Stimulated activated naive CD8-positive, alpha-beta T cell treated with anti-CD3 and anti-CD28 coated beads, Interleukin-15, Interleukin-2, amounts not matched to agents 100 U/mL and 50 U/mL, for 24 hours (primary cell): Measurements from ENCODE around the gene CTBP1.
A peak's percentile ranks its signal among the peaks of the same experiment; 100 is the strongest.

Experiments used
- ATAC-seq: fragments of 150-1000 bp; cut with Tn5 transposase; one replicate; pipeline ENCODE4 v1.10.0; 2021
- DNase-seq: peaks from one replicate; pipeline ENCODE4 v3.0.0; 2021

The CTBP1 gene

DNA sequence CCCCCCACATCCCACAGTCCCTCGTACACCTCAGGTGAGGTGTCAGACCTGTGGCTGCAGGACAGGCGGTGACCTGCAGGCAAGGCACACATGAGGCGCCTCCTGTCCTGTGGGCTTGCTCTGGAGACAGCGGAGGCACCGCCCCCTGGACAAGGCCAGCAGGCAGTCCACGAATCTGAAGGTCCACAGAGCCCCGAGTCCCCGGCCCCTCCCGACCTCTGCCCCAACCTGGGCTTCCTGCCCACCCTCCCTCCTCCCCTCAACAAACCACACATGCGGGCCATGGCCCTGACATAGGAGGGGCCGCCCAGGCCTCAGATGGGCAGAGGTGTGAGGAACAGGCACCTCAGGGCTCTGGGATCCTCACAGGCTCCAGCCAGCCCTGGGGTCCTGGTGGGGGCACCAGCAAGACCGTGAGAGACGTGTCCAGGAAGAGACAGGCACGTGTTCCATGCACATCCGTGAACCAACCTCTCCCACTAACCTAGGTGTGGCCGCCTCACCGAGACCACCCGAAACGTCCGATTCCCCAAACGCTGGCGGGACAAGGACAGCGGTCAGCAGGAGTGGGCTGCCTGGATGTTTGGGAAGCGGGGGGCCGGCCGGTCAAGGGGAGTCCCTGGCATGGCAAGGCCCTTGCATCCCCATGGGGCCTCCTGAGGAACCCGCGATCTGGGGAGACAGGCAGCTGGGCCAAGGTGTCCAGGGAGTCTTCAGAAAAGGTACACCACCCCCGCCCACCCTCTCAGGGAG is 25.8 kb downstream of the CTBP1 start:
- ATAC-seq (no peak), DNase-seq (no peak)

DNA sequence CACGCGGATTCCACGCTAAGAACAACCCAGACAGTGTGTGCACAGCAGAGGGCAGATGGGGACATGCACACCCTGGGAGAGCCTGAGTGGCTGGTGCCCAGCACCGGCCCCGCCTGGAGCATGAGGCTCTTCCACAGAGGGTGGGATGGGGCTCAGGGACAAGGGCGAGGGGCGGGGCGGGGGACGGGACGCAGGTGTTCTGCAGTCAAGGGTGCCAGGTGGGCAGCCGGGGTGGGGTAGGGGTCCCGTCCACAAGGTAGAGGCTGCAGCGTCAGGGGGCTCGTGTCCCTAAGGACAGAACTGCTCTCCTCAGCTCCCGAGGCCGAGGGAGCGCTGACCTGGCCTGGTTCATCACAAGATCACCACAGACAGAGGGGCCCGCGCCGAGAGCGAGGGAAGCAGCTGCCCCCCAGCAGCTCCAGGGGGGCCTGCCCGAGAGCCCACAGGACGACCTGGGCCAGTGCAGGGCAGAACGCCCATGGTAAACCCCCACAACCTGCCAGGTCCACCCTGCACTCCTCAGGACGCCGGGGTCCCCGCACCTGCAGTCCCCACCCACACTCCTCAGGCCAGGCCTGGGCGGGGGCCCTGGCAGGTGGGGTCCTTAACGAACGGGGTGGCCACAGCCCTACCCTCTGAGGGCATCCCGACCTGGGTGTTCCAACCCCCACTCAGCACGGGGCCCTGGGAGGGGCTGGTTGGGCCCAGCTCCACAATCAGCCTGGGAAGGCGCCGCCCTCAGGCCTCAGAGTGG is 26.7 kb downstream of the CTBP1 start:
- ATAC-seq = no peak
- no peak for DNase-seq

DNA sequence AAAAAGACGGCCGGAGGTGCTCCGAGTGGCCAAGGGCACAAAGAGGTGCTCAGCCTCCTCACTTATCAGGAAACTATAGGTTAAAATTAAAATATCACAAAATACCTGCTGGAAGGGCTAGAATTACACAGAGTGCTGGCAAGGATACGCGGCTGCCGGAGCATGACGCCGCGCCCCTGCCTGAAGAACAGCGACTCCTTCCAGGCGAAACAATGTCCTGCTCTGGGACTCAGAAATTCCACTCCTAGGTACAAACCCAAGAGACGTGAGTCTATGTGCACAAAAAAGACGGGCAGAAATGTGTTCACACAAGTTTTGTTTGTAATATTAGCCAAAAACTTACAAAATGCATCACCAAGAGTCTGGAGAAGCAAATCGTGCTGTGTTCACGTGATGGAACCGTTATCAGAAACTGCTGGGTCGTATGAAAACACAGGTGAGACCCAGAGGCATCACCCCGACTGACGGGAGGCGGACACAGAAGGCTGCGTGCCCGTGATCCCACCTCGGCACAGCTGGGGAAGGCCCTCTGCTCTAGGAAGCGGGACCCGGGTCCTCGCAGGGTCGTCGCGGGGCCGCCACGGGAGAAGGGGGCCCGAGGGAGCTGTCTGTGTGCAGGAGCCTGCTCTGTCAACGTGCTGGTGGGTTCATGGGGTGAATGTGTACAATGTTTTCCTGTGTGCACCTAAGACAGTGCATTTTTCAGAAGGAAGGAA is 27.6 kb downstream of the CTBP1 start:
- DNase-seq = no peak
- ATAC-seq = no peak

DNA sequence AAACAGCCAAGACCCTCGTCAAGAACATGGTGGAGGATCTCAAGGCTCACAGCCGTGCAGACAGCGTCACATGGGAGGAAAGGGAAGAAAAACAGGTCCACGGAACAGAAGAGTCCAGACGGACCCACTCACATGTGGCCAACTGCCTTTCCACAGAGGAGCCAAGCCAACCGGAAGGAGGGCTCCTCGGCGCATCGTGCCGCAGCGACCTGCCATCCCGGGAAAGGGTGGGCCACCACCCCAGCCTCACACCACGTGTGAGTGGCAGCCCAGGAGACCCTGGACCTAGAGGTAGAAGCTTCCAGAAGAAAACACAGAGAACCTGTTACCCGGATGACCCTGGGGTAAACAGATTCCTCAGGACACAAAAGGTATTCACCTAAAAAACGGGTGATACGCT is 28.4 kb downstream of the CTBP1 start:
- ATAC-seq (no peak), DNase-seq (no peak)

DNA sequence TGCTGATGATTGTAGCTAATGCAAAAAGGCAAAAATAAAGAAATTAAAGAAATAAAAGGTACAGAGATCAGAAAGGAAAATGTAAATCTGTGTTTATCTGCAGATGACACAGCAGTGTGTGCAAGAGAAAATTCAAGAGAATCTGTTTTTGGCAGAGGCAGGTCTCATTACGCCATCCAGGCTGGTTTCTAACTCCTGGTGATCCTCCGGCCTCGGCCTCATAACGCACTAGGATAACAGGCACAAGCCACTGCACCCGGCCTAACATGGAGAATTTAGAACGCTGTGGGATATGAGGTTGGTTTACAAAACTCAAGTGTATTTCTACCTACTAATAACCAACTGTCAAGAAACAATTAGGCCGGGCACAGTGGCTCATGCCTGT is 29.4 kb downstream of the CTBP1 start:
- ATAC-seq (no peak), DNase-seq (no peak)

DNA sequence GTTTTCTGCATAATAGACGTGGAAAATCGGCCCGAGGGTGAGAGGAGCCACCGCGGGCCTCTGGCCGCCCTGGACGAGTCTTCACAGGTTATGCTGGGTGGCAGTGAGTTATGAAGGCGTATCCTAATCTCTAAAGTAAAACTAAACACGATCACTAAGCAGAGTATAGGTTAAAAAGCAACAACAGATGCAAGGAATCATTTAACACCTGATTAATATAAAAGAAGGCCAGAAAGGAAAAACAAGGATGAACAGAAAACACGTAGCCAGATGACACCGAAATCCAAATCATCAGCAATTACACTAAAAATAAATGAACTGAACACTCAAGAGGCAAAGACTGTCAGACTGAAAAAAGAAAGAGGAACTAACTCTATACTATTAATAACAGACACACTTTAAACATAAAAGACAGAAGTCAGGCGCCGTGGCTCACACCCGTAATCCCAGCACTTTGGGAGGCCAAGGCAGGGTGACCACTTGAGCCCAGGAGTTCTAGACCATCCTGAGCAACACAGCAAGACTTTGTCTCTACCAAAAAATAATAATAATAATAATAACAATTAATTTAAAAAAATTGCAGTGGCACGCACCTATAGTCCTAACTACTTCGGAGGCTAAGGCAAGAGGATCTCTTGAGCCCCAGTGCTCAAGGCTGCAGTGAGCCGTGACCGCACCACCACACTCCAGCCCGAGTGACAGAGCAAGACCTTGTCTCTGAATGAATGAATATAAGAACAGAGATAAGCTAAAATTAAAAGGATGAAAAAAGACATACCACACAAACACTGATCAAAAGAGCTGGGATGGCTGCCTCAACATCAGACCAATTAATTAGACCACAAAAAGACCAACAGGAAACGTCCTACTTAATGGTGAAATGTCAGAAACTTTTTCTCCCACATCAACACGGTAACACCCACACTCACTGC is 30.0 kb downstream of the CTBP1 start:
- DNase-seq = no peak
- no peak for ATAC-seq

DNA sequence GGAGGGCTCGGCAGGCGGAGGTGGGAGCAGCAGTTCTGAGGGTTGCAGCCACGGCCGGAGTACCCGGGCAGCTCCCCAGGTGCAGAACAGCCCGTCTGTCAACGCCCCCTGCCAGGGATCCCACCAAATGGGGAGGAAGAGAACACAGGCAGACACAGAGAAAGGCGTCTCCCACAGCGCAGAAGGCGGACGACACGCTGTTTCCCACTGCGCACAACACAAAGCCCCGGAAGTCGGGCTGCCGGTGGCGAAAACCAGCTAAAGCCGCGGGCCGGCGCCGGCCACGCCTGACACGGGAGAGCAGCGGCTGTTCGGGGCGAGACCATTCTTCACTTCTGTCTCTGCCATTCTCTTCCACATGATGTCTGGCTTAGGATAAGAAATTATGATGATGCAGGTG is 31.6 kb downstream of the CTBP1 start:
- DNase-seq (no peak), ATAC-seq (no peak)

DNA sequence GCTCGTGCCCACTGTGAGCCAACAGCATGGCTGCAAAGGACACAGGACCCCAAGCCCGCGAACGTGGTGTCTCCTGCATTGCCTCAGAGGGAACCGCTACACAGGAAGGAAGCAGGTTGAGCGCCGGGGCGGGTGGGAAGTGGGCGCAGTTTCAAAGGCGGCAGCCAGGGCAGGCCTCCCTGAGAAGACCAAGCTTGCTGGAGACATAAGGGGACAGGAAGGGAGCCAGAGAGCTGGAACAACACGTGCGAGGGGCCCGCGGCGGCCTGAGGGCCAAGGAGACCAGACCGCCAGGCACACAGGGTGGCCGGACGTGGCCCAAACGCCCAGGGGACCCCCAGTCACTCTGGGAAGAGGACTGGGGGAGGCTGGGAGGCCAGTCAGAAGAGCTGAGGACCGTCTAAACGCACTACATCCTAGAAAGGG is 32.0 kb downstream of the CTBP1 start:
- ATAC-seq (peak; percentile 80), DNase-seq (peak; percentile 71)

DNA sequence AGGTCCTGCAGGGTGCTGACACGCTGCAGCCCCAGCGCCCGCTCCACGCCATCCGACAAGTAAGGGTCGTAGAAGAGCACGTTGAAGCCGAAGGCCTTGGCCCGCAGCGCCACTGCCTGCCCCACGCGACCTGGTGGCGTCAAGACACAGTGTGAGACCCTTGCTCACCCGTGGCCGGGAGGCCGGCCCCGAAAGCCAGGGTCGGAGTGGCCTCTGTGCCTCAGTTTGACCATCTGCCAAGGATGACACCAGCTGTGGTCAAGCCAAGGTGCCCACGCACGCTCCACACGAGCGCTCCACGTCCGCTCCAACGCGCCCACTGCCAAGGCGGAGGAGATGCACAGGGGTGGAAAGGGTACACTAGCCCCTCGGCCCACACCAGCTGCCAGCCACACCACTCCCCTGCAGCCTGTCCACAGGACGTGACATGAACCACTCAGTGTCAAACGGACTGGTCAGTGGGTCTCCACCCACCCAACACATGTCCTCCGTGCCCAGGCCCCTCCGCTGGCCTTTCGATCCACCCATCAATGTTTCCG is 32.8 kb downstream of the CTBP1 start:
- ATAC-seq (no peak), DNase-seq (no peak)

DNA sequence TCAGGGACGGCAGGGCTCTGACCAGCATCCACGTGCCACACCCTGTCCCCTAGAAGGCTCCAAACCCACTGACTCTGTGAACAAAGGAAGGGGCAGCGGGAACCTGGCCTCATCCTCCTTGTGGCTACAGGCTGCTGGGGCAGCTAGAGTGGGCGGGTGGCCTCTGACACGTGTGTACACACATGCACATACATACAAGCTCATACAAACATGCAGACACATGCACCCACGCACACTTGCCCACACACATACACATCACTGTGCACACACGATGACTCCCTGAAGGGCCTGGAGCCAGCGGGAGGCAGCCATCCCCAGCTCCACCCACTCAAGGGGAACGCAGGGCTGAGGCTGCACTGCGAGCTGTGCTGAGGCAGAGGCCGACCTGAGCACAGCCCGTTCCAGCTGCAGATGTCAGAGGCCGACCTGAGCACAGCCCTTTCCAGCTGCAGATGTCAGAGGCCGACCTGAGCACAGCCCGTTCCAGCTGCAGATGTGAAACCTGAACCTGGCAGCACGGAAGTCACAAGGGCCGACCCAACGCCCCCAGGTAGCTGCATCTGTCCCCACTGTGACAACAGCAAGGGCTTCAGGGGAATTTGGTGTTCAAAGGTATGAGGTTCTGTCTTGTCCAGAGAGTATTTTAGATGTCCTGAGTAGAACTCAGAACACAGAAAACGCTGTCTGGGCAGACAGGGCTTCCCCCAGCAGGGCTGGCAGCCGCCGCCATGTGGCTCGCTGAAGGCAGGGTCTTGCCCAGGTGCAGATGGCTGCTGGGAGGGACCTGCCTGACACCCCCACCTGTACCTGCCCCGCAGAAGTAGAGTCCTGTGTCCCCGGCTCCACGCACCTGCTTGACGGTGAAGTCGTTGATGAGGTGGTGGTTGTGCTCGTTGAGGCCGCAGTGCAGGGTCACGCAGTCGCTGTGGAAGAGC is 33.5 kb downstream of the CTBP1 start:
- no peak for DNase-seq
- ATAC-seq = no peak

DNA sequence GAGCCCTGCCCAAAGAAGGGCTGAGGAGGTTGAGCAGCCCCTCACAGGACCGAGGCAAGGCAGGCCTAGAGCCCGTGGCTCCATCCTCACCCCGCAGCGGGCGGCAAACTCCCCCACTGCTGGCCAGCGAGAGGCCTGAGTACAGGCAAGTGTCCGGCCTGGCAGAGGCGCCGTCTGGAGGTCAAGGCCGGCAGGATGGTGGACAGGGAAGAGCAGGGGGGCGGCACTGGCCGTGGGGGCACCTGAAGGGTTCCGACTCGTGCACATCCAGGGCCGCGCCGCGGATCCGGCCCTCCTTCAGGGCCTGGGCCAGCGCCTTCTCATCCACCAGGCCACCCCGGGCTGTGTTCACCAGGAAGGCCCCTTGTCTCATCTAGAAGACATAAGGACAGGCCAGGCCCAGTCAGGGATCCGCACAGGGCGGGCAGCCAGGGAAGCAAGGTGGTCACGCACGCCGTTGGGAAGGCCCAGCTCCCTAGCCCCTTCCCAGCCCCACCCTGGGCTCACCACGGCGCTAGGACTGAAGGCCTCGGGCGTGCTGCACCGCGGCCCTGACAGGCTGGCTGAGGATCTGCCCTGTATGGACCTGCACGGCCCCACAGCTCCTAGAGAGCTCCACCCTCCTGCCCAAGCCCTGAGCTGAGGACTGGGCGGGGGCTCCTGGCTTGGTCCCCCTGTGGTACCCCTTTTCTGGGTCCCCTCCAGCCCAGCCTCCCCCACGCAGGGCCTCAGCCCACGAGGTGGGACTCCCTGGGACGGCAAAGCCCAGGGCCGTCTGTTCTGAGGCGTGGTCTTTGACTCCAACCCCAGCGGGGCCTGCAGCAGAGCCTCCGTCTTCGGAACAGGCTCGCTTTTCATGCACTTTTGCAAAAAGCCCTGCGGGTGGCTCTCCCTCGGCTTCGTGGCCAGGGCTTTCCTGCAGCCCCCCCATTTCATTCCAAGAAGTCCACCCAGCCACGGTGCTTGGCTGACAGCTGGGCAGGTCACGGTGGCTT is 34.5 kb downstream of the CTBP1 start:
- DNase-seq (no peak), ATAC-seq (no peak)

DNA sequence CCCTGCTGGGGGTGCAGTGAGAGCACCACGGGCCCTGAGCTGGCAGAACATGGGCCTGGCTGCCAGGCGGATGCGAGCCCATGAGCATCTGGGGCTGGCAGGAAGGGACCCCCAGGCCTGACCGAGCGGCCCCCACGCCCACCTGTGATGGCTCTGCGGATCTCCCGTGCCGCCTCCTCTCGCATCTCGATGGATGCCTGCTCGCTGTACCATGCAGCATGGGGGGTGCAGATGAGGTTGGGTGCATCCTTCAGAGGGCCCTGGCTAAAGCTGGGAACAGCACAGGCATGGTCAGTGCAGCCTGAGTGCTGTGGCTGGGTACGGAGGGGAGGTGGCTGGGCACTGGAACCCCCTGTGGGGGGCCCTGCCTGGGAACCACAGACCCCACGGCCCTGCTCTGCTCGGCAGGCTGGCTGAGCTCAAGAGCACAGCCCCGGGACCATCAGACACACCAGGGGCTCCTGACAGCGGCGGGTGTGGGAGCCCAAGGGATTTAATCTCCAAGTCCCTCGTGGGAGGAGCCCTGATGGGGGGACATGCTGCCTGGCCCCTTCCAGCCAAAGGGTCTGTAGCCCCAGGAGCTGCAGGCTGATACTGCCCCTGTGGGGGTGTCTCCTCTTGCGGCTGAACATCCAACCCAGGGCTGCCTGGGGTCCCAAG is 35.5 kb downstream of the CTBP1 start:
- ATAC-seq (no peak), DNase-seq (no peak)

DNA sequence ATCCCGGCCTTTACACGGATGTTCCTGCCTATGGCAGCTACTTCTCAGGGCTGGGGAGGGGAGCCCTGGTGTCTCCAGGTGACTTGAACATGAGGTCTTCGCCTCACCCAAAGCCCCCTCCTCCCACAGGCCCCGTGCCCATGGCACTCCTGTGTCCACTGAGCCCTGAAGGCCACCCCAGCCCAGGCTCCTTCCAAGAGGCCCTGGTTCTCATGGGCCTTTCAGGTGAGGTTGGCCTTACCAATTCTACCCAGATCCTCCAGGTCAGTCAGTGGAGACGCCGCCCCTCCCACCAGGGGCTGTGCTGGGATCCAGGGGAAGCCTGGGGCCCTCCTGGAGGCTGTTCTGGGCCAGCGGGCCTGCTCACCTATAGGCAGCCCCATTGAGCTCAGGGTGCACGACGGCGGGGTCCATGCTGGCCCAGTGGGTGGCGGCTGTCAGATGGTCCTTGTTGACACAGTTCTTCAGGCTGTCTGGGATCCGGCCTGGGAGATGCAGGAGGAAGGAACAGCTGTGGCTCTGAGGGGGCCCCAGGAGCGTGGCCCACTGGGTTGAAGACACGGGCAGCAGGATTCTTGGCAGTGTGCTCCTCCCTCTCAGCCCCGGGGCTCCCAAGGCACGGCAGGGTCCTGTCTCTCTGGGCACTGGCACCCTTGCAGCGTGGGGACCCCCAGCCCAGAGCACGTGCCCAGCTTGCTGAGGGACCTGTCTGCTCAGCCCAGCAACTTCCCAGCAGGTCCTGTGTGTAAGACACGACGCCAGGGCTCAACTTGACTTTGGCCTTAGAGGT is 36.2 kb downstream of the CTBP1 start:
- ATAC-seq (no peak), DNase-seq (no peak)

DNA sequence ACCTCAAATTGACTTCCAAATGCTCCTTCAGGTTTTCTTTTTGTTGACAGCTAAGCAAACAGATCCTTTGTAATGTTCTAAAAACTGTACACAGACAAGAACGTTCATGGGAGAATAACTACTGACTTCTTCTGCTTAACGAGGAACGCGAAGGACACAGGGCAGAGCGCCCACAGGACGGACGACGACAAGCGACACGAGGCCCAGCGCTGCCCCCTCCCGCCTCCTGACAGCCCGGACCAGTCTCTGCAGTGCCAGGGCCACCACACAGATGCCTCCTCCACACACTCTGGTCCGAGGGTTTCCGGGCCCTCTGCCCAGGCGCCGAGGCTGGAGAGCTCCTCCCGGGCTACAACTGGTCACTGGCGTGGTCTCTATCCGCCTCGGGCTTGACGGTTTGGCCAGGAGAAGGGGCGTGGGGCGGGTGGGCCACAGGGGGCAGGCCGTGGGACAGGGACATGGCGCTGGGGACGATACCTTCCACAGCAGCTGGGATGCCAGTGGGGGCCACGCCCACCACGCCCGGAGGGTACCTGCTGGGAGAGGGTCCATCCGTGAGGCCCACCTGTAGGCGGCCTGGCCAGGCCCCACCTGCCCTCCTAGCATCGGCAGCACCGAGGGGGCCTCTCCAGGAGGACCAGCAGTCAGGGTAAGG is 36.9 kb downstream of the CTBP1 start:
- ATAC-seq = no peak
- DNase-seq = no peak

DNA sequence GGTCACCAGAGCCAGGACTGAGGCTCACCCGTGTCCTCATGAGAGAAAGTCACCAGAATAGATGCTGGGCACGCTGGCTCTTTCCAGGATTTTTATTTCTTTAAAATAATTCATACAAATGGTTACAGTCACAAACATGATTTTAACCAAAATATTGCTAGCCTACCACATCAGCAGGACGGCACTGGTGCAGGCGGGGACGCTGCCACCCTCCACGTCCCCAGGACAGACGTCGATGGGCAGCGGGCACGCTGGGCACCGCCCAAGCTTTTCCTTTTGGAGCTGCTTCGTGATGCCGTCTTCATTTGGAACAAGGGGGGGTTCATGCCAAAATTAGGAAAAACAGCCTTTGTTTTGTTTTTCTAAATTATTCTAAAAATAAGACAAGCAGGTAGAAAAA is 37.6 kb downstream of the CTBP1 start:
- no peak for ATAC-seq
- DNase-seq = no peak

DNA sequence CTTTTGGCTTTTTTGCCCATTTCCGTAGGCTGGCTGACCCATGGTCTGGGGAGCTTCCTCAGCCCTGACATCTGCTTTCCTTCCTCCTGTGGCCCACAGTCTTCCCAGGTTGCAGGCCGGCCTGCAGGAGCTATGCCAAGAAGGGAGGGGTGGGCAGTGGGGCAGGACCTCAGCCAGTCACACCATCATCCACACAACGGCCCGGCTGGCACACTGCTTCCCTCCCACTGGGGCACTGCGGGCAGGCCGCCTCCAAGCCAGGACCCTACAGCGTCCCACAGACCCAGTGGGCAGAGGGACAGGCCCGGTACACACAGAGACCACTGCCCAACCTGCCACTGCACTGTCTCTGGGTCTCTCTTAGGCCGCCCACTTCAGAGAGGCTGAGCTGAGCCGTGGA is 38.0 kb downstream of the CTBP1 start:
- ATAC-seq = no peak
- DNase-seq = no peak

DNA sequence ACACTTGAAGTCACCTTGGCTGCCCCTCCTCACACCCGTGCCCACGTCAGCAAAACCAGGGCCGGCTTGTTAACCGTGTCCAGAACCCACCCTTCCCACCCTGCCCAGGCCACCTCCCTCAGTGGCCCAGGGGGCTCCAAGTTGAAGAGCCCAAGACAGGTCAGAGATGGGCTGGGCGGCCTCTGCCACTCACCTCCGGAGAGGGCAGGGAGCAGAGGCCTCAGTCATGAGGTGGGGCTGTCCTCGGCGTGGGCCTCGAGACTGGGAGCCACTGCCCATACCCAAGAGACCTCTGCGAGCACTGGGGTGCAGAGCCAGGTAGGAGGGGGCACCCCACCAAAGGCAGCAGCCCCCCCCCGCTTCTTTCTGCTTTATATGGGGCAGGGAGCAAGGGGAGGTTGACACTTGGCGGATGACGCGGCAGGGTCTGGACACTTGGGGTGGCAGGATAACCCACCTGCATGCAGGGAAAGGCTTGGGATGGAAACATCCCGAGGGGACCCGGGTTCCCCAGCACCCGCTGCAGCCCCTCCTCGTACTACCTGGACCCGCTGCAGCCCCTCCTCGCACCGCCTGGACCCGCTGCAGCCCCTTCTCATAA is 38.6 kb downstream of the CTBP1 start:
- DNase-seq = no peak

More for the DNA sequence above, 38.6 kb downstream of the CTBP1 start:
- ATAC-seq = no peak
